GM12864 (cell line): ENCODE results near the gene IGFBP3.

ENCODE experiments used
- DNase-seq: peaks from one replicate; pipeline ENCODE4 v3.0.0-alpha.2; 2011; ENCODE audit warnings: low read depth
- H3K4me3 ChIP-seq: 2 replicates; pipeline ENCODE4 v1.5.1; 2011; ENCODE audit warnings: mild to moderate bottlenecking, low read depth, low read length, control low read depth
- CTCF ChIP-seq: IDR thresholded peaks from 2 replicates; pipeline ENCODE4 v1.5.1; 2011; ENCODE audit warnings: low read depth, mild to moderate bottlenecking, moderate library complexity, low read length, control low read depth, inconsistent platforms; ENCODE audit errors: missing control alignments

The IGFBP3 gene

GRCh38 chr7:45863715-45864114 is 57.4 kb downstream of the IGFBP3 start:
- TF ChIP-seq CTCF, result no peak
- DNase-seq, result no peak
- no peak overlapping the region for H3K4me3 ChIP-seq
